ENCODE data around the gene DAPK3.

DNA sequence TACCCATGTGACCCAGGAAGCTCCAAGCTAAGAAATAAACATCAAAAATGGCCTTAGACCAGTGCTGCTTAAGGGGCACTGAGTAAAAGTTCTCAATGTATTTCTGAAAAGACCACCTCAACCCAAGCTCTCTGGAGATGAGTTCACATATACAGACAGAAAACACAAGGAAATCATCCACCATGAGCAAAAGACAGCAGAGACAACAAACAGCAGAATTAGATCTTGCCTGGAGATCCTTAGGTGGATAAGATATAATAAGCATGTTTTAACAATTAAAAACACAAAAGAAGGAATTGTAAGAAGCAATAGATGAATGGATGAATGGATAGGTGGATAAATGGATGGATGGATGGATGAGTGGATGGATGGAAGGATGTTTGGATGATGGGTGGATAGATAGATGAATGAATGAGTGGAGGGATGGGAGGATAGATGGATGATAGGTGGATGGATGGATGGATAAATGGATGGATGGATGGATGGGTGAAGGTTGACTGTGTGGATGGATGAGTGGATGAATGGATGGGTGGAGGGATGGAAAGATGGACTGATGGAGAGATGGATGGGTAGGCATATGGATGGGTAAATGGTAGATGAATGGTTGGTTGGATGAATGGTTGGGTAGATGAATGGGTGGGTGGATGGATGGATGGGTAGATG is 47.7 kb downstream of the DAPK3 start:
- TF ChIP-seq, protein P1, sequence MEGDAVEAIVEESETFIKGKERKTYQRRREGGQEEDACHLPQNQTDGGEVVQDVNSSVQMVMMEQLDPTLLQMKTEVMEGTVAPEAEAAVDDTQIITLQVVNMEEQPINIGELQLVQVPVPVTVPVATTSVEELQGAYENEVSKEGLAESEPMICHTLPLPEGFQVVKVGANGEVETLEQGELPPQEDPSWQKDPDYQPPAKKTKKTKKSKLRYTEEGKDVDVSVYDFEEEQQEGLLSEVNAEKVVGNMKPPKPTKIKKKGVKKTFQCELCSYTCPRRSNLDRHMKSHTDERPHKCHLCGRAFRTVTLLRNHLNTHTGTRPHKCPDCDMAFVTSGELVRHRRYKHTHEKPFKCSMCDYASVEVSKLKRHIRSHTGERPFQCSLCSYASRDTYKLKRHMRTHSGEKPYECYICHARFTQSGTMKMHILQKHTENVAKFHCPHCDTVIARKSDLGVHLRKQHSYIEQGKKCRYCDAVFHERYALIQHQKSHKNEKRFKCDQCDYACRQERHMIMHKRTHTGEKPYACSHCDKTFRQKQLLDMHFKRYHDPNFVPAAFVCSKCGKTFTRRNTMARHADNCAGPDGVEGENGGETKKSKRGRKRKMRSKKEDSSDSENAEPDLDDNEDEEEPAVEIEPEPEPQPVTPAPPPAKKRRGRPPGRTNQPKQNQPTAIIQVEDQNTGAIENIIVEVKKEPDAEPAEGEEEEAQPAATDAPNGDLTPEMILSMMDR (conservative IDR thresholded peaks at IDR 0.05; ENCODE audit: low read length), result no peak
- no peak for TF ChIP-seq EZH2phosphoT487 (IDR thresholded peaks at IDR 0.05; ENCODE audit: borderline replicate concordance)

Measured in Loucy (cell line).